Fibroblast of skin of right quadriceps (primary cell): ENCODE data around the gene ACO1.

Experiments
- DNase-seq: peaks from one replicate; pipeline ENCODE4 v3.0.0-alpha.2; 2013

ACO1 gene

DNA sequence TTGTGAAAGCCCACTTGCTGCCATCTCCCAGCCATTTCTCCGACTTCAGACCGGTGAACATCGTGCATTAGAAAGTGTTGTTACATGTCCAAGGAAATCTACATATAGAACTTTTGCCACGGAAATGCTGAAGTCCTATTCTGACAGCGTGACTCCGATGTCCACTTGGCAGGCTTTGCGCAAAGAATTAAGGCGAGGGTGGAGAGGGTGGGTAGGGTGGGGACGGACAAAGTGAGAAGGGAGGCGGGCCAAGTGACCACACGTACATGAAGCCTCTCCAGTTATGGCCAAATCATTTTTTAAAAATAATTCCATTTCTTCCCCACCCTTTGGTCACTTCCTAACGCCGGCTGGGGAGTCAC is 460 bp upstream of the ACO1 start:
- DNase-seq, result no peak

DNA sequence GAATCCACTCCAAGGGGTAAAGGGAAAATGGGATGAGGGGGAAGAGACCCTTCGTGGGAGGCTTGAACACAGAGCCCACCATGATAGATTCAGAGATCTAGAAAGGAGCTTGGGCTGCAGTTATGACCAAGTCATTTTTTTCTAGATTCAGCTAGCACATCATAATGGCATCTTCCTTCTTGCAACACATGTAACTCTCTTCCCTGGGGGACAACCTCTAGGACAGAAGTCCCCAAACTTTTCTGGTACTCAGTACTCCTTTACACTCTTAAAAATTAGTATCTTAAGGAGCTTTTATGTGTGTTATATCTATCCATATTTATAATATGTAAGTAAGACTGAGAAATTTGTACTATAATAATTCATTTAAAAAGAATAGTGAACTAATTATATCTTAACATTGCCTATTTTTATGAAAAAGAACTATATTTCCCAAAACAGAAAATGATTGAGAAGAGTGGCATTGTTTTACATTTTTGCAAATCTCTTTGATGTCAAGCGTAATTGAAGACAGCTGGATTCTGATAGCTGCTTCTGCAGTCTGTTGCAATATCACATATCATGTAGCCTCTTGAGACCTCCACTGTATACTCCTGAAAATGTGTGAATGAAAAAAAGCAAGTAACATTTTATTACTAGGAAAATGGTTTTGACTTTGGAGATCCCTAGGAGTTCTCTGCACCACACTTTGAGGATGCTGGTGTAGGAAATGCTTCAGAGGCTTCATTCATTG is 875 bp downstream of the ACO1 start:
- peak; percentile 23 for DNase-seq

DNA sequence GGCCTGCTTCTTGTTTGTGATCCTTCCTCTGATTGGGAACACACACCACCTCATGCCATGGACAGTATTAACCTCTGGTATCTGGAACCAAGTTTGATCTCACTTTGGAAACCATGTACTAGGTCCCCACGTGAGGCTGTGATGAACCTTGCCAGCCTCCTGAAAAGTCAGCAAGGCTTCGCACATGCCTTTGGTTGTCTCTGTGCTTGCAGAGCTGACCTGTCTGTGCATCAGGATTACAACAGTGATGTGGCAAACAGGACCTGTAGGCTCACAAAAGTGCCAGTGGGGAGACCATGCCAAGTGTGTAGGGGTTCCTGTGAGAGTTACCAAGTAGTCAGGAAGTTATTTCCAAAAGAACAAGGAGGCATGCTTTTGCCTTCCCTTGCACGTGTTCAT is 1.4 kb downstream of the ACO1 start:
- no peak for DNase-seq

DNA sequence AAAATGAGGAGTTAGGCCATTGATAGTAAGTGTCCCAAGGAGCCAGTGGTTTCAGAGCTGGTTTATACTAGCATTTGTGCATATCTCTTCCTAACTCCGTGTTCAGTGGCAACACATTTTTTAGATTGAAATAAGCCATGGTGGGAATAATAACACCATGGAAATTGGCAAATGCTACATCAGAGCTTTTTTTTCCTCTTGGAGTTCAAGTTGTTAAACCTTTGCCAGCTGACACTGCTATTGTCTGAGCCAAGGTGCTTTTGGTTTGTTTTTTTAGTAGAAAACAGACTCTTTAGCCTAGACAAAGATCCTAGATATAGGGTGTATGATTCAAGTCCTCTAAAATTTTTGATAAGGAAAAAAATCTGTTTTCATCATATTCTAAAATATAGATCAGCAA is 2.8 kb downstream of the ACO1 start:
- DNase-seq, result no peak

DNA sequence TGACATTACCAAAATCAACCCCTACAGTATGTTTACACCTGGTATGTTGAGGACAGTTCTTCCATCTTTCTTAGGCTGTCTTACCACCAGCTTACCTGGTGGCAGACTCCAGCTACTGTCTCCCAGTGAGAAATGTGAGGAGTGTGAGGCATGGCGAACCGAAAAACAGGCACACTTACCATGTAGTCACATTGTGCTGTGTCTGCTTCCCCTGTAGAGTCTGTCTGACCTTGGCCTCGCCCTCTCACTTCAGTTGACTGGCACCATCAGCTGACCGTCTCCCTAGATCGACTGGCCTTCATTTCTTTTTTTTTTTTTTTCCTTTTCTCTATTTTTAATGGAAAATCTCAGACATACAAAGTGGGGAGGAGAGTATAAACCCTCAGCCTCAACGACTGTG is 4.9 kb downstream of the ACO1 start:
- DNase-seq, result no peak

DNA sequence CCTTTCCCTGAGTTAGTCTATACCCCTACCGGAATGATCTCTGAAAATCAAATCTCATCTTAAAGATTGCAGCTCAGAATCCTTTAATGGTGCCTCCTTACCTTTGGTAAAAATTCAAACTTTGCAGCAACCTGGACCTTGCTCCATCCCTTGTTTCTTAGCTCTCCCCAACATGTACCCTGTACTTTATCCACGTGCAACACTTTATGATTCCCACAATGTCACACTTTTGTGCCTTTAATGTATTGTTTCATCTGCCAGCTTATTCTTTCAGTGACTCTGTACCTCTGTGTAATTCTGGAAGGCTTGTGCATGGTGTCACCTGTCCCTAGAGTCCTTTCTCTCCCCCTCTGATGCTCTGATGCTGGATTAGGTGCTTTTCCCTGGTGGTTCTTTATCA is 9.5 kb downstream of the ACO1 start:
- no peak for DNase-seq

DNA sequence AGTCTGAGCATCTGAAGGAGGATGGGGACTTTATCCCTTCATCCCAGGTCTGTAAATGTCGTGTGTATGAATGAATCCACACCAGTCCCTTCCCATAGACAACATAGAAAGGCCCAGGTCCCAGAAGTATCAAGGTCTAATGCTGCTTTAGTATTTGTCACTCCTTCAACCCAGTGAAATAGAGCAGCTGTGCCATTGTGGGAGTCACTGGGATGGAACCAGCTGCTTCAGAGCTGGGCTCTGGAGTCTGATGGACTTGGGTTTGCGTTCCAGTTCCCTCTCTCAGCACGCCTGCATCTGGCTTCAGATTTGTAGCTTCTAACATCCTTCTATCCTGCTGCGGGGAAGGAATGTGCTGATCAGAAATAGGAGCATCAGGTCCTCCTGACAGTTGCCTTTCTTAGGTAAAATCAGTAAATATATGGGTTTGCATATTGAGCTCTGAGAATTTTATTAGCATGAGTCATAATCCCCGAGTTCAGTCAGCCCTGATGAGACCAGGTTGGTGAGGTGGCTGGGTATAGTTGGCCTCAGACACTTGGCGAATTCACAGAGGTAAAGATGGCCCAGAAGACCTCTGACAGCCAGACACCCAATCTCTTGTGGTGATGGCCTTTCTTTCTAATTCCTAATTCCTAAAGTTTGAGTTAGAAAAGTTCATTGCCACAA is 10.1 kb downstream of the ACO1 start:
- peak; percentile 6 for DNase-seq

DNA sequence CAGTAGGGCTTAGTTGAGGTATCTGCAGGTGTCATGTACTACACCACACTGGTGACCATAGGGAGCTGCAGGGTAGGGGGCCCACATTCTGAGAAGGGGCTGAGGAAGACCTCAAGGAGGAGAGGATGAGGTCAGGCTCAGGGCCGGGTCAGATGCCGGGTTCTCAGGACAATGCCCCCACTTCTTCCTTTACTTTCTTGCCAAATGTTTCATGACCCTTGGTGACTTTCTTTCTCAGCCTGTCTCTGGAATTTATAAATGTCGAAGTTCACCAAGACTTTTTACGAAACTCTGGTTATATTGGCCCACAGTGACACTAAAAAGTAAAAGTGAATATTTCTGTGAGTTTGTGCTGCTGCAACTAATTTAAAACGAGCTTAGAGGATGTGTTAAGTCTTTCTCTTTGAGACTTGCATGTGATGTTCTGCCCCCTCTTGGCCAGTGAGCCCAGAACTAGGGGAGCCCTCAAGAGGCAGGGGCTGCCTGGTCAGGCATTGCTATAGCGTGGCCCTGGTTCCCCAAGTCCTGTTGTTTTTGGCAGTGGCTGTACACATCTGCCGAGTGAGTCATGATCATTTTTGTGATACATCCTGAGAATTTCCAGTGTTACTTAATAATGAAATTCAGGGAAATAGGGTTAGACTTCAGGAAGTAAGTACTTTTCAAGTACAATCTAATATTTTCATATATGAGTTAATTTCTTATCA is 11.2 kb downstream of the ACO1 start:
- DNase-seq, result peak; percentile 87

DNA sequence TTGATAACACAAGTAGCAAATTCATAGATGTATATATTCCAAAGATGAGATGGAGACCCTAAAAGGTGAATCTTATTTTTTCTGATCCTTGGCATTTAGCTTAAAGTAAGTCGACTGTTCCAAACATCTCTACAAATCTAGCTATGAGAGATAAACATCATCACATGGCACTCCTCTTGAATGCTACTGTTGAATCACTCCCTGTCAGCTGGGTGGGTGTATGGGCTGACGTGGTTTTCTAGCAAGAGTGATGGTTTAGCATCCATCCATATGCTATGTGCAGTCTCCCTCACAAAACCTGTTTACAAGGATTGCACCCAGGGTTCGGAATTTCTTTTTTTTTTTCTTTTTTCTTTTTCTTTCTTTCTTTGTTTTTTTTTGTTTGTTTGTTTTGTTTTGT is 13.8 kb downstream of the ACO1 start:
- peak; percentile 20 for DNase-seq

DNA sequence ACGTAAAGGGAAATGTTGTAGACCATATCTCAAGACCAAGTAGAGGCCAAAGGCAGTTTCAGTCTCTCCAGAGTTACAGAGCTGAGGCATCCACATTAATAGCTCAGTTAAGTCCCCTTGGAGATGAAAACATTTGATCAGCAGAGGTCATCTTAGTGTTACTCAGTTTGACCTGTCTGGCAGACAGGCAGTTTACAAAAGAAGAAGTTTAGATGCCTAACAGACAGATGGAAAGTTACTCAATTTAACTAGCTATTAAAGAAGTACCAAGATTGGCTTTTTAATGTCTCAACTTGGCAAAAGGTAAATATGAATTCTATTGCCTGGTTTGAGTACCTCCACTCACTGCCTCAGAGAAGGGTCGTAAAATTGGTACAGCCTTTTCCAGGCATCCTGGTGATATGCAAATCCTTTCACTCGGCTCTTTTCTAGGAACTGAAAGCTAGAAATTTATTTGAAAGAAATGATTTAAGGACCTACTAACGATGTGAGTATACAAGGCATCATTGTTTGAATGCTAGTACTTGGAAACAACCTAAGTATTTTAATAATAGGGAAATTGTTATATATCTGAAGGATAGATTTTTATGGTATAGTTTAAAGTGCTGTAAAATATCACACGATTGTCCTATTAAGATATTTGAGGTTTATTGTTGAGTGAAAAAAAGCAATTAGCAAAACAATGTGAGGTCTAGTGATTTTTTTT is 14.8 kb downstream of the ACO1 start:
- DNase-seq, result no peak

DNA sequence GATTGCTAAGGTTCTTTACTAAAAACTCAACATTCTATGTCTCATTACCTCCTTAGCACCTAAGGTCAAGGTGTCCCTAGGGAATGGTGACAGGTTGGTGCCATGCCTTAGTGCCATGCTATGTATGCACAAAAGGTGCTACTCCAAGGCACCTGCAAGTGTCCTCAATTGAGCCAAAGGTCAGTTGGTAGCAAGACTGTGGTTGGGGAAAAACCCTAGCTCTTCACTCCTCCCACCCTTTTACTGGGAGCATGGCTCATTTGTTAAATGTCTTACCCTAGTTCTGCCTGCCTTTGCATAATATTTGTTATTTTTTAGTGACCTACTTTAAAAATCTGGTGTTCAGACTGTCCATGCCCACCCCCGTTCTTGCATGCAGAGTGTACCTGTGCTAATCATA is 17.0 kb downstream of the ACO1 start:
- DNase-seq, result no peak

DNA sequence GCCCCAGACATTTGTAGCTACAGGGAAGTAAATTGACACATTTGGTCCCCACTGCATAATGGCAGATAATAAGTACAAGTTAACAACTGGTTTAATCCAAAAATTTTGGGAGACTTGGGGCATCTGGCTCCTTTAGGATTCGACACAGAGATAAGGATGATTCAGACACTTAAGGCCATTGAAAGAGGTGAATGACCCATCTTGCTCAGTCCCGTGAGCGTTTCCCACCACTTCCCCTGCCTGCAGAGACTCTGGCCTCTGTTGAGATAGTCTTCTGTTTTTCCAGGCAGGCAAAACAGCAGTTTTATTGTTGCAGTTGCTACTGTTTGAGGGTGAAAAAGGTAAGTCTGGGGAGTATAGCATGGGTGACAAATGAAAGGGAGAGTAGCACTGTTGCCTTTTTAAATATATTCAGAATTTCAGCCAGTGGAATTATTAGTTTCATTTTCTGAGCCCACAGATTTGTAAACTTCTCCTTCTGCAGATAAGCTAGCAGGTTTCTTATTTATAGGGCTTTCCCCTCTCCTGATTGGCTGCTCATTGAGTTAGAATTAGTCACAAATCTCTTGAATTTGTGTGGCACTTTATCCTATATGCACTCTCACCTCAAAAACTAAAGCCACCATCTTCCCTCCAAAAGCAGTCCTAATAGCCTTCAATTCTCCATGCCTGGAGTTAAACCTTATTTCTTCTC is 19.3 kb downstream of the ACO1 start:
- DNase-seq, result no peak

DNA sequence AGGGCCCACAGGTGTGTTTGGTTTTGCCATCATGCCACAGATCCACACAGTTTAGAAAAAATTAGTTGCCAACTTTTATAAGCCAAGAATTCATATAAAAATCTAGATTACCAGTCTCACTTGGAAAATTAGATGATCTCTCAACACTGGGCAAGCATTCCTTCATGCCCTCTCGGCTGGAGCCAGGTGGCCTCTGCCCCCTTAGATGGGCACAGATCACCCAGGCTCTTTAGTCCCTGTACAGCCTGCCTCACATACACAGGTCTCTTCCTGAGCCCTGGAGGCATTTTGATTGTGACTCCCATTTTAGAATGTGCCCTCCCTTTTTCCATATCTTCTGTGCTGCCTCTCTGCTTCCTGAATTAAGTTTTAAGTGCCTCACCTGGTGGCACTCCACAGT is 20.0 kb downstream of the ACO1 start:
- no peak for DNase-seq

DNA sequence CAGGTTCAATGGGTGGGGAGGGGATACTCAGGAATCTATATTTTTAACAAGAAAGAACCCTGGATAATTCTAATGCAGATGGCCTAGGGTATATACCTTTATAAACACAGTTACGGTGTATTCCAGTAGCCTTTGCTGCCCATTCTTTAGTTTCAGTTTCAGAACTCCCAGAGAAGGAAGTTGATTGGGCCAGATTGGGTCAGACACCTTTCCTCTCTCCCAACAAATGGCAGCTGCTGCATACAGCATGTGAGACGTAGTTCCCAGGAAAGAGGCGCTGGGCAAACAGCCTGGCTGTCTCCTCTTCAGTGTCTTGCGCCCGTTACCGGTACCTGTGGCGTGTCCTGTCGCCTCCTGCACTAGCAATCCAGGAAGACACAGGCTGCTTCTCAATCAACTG is 20.4 kb downstream of the ACO1 start:
- no peak for DNase-seq

DNA sequence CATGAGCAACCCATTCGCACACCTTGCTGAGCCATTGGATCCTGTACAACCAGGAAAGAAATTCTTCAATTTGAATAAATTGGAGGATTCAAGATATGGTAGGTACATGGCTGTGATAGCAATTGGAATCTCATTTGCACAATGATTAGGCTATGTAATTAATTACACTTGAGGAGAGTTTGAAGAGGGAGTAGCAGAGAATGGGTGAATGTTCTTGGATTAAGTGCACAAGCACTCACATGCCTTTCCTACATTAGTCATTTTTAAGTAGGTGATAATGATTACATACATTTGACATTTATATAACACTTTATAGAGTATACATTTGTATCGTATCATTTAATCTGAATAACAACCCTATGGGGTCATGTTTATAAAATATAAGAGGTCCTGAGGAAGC is 21.1 kb downstream of the ACO1 start:
- DNase-seq, result no peak

DNA sequence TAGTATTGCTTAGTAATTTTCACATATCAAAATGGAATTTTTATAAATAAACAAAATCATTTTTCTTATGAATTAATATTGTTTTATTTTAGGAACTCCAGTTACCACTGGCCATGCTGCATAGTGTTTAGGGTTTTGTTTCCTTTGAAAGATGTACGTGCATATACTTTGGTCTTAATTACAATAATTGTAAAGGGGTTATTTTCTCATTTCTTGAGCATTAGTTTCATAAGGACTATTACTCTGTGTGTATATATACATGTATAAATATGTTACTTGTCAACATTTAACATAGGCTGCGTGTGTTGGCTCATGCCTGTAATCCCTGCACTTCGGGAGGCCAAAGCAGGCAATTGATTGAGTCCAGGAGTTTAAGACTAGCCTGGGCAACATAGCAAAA is 21.6 kb downstream of the ACO1 start:
- DNase-seq, result no peak

DNA sequence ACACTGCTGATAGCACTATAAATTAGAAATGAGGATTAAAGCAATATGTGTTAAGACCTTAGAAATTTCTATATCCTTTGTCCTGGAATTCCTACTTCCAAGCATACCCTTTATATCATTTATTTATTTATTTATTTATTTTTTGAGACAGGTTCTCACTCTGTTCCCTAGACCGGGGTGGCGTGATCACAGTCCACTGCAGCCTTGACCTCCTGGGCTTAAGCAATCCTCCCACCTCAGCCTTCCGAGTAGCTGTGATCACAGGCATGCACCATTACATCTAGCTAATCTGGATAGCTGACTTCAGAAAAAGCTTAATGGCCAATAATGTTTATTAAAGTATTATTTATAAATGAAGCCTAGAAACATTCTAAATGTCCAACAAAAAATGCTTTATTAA is 27.3 kb downstream of the ACO1 start:
- no peak for DNase-seq

DNA sequence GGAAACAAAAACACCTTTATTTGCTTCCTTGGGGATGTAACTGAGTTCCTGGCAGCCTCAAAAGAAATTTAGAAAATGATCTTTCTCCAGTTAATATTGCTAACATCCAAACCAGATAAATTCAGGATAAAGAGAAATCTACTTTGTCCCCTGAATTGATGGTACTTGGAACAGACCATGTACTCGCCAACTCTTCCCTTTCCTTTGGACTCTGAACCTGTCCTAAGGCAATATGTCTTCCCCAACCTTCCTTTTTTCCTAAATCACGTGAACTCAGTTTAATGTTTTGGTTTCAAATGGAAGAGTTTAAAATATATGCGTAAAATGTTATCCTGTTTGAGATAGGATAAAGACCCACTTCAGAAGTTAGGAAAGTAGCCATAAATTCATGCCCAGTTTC is 28.0 kb downstream of the ACO1 start:
- DNase-seq, result no peak

DNA sequence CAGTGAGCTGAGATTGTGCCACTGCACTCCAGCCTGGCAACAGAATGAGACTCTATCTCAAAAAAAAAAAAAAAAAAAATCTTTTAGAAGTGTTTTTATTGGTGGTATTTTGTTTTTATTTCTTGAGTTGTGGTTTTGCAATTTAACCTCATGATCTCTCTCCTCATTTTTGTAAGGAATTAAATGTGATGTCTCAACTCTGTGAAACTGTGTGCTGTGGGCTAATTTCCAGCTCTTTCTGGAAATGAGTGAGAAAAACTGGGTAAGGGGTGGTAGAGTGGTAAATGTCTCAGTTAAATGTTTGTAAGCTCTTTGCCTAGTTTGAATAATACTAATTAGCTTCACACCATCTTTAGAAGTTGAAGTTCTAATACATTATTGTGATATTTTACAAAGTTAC is 29.0 kb downstream of the ACO1 start:
- DNase-seq, result peak; percentile 15

DNA sequence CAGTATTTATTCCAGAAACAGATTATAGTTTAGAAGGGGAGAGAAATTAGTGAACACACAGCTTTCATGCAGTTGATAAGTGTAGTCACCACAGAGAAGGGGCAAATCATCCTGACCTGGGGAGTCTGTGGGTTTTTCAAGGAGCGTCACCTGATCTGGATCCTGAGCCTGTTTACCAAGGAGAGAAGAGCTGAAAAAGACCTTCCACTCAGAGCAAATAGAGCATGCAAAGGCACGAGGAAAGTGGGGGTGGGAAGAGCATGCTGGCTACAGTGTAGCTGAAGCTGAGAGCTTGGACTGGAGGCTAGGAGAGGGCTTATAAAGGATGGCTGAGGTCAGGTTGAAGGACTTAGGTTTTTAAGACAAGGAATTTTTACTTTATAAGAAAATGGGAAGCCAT is 30.4 kb downstream of the ACO1 start:
- no peak for DNase-seq

DNA sequence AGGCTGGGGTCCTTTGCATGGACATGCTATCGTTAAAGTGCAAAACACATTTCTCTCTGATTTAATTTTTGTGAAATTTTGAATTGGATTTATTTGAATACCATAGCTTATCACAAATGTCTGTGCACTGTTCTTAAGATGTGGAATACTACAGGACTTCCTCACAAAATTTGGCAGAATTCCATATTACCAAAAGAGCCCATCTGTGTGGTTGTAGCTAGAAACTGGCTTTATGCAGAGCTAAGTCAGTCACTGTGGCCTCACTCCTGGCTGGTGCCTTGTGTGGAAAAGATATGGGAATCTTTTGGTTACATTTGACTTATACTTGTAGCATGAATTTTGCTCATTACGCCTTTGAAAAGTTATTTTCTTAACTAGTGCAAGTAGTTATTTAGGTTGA is 35.5 kb downstream of the ACO1 start:
- DNase-seq, result no peak

DNA sequence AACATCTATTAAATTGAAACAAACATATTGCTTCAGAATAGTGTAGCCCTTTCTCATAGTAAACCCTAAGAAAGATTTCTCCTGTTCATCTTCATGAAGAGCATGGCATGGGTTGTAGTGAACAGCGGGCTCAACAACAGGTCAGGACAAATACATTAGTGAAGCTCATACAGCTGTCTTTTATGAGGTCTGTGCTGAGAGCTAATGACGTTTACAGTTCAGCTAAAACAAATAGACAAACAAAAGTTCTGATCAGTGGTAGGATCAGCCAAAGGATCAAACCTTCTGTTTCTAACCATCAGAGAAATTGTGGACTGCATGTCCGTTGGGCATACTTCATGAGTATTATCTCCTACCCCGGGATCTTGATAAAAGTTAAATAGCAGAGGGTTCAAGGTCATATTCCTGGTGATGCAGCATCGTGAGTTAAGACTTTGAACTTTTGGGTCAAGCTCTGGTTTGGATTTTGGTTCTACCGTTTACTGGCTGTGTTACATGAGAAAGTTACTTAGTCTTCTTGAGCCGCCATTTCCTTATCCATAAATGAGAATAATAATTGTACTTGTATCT is 37.9 kb downstream of the ACO1 start:
- DNase-seq, result no peak

DNA sequence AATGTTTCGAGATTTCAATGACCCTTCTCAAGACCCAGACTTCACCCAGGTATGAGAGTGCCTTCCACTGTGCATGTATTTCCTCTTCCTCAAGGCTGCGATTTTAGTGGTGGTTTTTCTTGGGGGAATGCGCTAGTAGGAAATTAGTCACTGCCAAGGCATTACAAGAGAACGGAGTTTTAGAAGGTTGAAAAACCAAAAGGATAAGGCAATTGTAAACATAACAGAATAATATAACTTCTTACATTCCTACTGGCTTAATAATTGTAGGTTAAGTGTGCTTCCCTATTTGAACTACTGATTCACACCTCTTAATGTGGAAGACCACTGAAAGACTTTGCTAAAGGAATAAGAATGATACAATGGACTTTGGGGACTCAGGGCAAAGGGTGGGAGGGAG is 38.9 kb downstream of the ACO1 start:
- DNase-seq, result peak; percentile 66
